WI38 (cell line): ENCODE data around the gene ABHD3.

Experiments
- H3K4me3 ChIP-seq: 2 replicates; pipeline ENCODE4 v1.5.1; 2011; ENCODE audit warnings: low read depth, mild to moderate bottlenecking, control low read depth, low read length
- CTCF ChIP-seq: IDR thresholded peaks from 2 replicates; pipeline ENCODE4 v1.5.1; 2012; ENCODE audit warnings: low read depth, mild to moderate bottlenecking, control low read depth, low read length

ABHD3 gene

DNA sequence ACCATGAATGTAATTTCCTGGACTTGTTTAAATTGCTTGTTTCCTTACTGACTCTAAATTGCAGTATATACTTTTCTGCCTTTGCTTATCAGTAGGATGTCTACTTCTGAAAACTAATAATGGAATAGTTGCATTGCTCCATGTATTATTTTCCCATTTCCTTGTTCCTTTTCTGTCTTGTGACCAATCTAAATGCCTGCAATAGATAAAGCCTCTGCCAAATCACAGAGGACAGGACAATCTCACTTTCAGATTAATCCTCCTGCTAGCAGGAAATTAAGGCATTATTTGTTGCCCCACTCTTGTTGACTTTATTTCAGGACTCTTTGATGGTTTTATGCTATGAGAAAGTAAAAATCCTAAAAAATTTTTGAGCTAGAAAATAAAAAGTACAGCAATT lies 99.4 kb downstream of the ABHD3 start:
- no peak for TF ChIP-seq CTCF

GRCh38 chr18:21604671-21605070 lies 99.9 kb downstream of the ABHD3 start:
- no peak for TF ChIP-seq CTCF

More for the DNA sequence above, 99.4 kb downstream of the ABHD3 start:
- no peak overlapping the region for H3K4me3 ChIP-seq

DNA sequence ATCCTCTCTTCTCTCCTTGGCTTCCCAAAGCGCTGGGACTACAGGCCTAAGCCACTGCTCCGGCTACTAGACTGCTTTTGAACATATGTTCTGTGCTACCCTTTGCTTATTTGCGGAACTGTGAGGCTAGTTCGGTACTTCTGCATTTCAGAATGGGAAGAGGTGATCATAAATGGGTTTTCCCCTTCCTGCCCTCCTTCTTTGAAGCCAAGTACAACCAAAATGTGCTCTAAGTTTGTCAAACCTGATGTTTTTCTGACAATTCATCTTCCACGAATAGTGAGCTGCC lies 102.3 kb downstream of the ABHD3 start:
- no peak overlapping the region for H3K4me3 ChIP-seq
- no peak for TF ChIP-seq CTCF

More at GRCh38 chr18:21604671-21605070, 99.9 kb downstream of the ABHD3 start:
- H3K4me3 ChIP-seq, result peak overlapping the region; percentile 19; the same call in 1 of the 2 replicates
